Natural killer cell (primary cell): ENCODE results near the gene ZNF488. TPM values are rescaled to one million over a fixed set of nuclear protein-coding genes. Genes with fewer than 3 reads are reported as not detected.

Experiments
- ATAC-seq, 3 donors: fragments of 150-1000 bp in 2 of 3; fragments of 200-7000 bp in 1 of 3; cut with Tn5 transposase; 1 replicate in 1 of 3; 2 replicates in 2 of 3; pipeline ENCODE4 v1.10.0; 2021; ENCODE audit warnings: mild to moderate bottlenecking in 2 of 3, moderate library complexity in 2 of 3
- DNase-seq, 2 donors: peaks; one replicate each; pipeline versions ENCODE4 v3.0.0 to v3.0.0-alpha.2; 2013 to 2021; ENCODE audit warnings: mixed read lengths in 1 of 2
- H3K27ac ChIP-seq: one replicate; pipeline ENCODE4 v1.5.1; 2013; ENCODE audit warnings: mild to moderate bottlenecking, low read length
- H3K27me3 ChIP-seq: one replicate; pipeline ENCODE4 v1.6.1; 2013; ENCODE audit warnings: low read length; ENCODE audit not compliant: control insufficient read depth, insufficient read depth
- H3K36me3 ChIP-seq: one replicate; pipeline ENCODE4 v1.6.1; 2013; ENCODE audit warnings: low read length; ENCODE audit not compliant: control insufficient read depth, insufficient read depth
- H3K4me1 ChIP-seq: one replicate; pipeline ENCODE4 v1.6.1; 2013; ENCODE audit warnings: low read length; ENCODE audit not compliant: control insufficient read depth, insufficient read depth
- H3K4me3 ChIP-seq: one replicate; pipeline ENCODE4 v1.5.1; 2013; ENCODE audit warnings: low read length
- H3K9me3 ChIP-seq: one replicate; pipeline ENCODE4 v1.6.1; 2013; ENCODE audit warnings: low read length; ENCODE audit not compliant: control insufficient read depth, insufficient read depth
- H3K27ac Mint-ChIP-seq, 2 donors: one replicate each; pipeline ENCODE4 v1.8.0; 2022; ENCODE audit warnings: mild to moderate bottlenecking in 2 of 2, mixed read lengths in 2 of 2, moderate library complexity in 1 of 2
- H3K27me3 Mint-ChIP-seq, 2 donors: one replicate each; pipeline ENCODE4 v1.8.0; 2022; ENCODE audit warnings: low read depth in 2 of 2, mixed read lengths in 2 of 2
- H3K36me3 Mint-ChIP-seq: one replicate; pipeline ENCODE4 v1.8.0; 2022; ENCODE audit warnings: mixed read lengths
- H3K4me1 Mint-ChIP-seq, 2 donors: one replicate each; pipeline ENCODE4 v1.8.0; 2022; ENCODE audit warnings: mixed read lengths in 2 of 2
- H3K4me3 Mint-ChIP-seq: one replicate; pipeline ENCODE4 v1.8.0; 2022; ENCODE audit warnings: mild to moderate bottlenecking, moderate library complexity, mixed read lengths
- H3K9me3 Mint-ChIP-seq, 2 donors: one replicate each; pipeline ENCODE4 v1.8.0; 2022; ENCODE audit warnings: mixed read lengths in 2 of 2
- CTCF ChIP-seq: fragments of 200-600 bp; IDR thresholded peaks from one replicate; pipeline ENCODE4 v1.8.0; 2022; ENCODE audit warnings: antibody characterized with exemption
- WGBS: methylation state at CpG from one replicate; pipeline ENCODE4 v1.1.7; 2013; ENCODE audit warnings: missing lambda C conversion rate; ENCODE audit not compliant: insufficient coverage; 5-methylcytosine and 5-hydroxymethylcytosine counted together
- intact Hi-C: fragments of 100-400 bp; cut with micrococcal nuclease; formaldehyde crosslinking; loops from one replicate; pipeline ENCODE4 v1.14.2; 2022
- total RNA-seq, 4 donors: library from RNA; stranded (reverse); fragments of 120-200 nt in 1 of 4; gene quantifications; one replicate each; pipeline versions ENCODE4 v1.2.3 to v1.2.4, GENCODE V29; 2013 to 2022

The ZNF488 gene
- total RNA-seq, 3 donors from 2014 or later (not counting 1 experiment from before 2014, with no cell fraction given), result not detected

GRCh38 chr10:47423476-47423875 lies 39.4 kb upstream of the ZNF488 start:
- Histone ChIP-seq H3K27me3 (no peaks in the 10 kb centered on the region), H3K4me3 (no peak overlapping the region), H3K27ac (no peak overlapping the region), H3K9me3 (no peaks in the 10 kb centered on the region), H3K4me1 (no peaks in the 10 kb centered on the region), H3K36me3 (no peaks in the 10 kb centered on the region)
- no peaks in the 10 kb centered on the region for H3K36me3 Mint-ChIP-seq
- ATAC-seq (no peak), DNase-seq (no peak)
- no peaks in the 10 kb centered on the region for H3K9me3 Mint-ChIP-seq
- WGBS, result 98% methylated on average over 3 of the region's 4 CpGs
- H3K4me3 Mint-ChIP-seq, result no peak overlapping the region
- H3K27ac Mint-ChIP-seq, result no peak overlapping the region
- no peaks in the 10 kb centered on the region for H3K4me1 Mint-ChIP-seq
- no peak for TF ChIP-seq CTCF
- no peaks in the 10 kb centered on the region for H3K27me3 Mint-ChIP-seq
- intact Hi-C loops, result no loop called here

- no peak for ATAC-seq
- Mint-ChIP-seq H3K36me3 (no peaks in the 10 kb centered on the region), H3K4me3 (no peak overlapping the region), H3K9me3 (no peaks in the 10 kb centered on the region), H3K27me3 (no peaks in the 10 kb centered on the region), H3K4me1 (no peaks in the 10 kb centered on the region), H3K27ac (no peak overlapping the region)
- Histone ChIP-seq H3K27ac (no peak overlapping the region), H3K4me3 (no peak overlapping the region), H3K4me1 (no peaks in the 10 kb centered on the region), H3K9me3 (no peaks in the 10 kb centered on the region), H3K27me3 (no peaks in the 10 kb centered on the region), H3K36me3 (no peaks in the 10 kb centered on the region)
- 95% methylated on average over 7 of the region's 7 CpGs for WGBS
- intact Hi-C loops, result no loop called here
- TF ChIP-seq CTCF, result no peak
- DNase-seq, result no peak
Measured at GRCh38 chr10:47421057-47421952, 37.2 kb upstream of the ZNF488 start.

GRCh38 chr10:47420305-47421056 lies 36.4 kb upstream of the ZNF488 start:
- H3K4me3 ChIP-seq, result no peak overlapping the region
- no peaks in the 10 kb centered on the region for H3K27me3 ChIP-seq
- Mint-ChIP-seq H3K4me3 (no peak overlapping the region), H3K9me3 (no peaks in the 10 kb centered on the region), H3K27me3 (no peaks in the 10 kb centered on the region), H3K36me3 (no peaks in the 10 kb centered on the region), H3K27ac (no peak overlapping the region), H3K4me1 (no peaks in the 10 kb centered on the region)
- H3K36me3 ChIP-seq, result no peaks in the 10 kb centered on the region
- 90% methylated on average over 13 of the region's 14 CpGs for WGBS
- no peak for DNase-seq
- ATAC-seq, result no peak
- H3K4me1 ChIP-seq, result no peaks in the 10 kb centered on the region
- no peak overlapping the region for H3K27ac ChIP-seq
- no peaks in the 10 kb centered on the region for H3K9me3 ChIP-seq
- TF ChIP-seq CTCF, result no peak
- intact Hi-C loops, result no loop called here
